ENCODE results near the gene SPATA9. TPM values are rescaled to one million over a fixed set of nuclear protein-coding genes. Genes with fewer than 3 reads are reported as not detected.
"Not testable (repeated sequence)": the region's sequence is repeated elsewhere in the genome, so short reads cannot be mapped to it uniquely, and the experiment has no call there.

Gene SPATA9
- total RNA-seq, 2 donors from 2014 or later: 0.37 to 0.40 TPM

DNA sequence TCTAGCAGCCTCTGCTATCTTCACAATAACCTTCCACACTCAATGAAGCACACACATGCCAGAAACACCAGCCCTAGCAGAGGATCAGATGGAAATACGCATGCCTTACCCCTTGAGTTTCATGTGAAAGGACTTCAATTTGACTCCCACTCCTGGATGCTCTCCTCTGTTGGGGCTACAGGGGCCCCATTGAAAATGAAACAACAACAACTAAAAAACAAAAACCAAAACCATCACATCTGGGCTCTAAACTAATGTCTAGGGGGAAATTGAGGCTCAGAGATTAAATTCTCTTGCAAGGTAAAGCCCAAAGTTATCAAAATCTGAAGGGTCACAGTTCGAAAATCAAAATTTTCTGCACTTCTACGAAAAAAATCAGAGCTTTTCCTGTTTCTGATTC, 44.2 kb downstream of the SPATA9 start:
- no peak for DNase-seq
- Histone ChIP-seq H3K9ac (ENCODE audit: low read depth in 2 of 2, low read length in 2 of 2) (no peak overlapping the region), H3K9me3 (no peaks in the 10 kb centered on the region), H3K36me3 (no peaks in the 10 kb centered on the region), H3K27ac (no peak overlapping the region), H3K27me3 (no peaks in the 10 kb centered on the region), H3K4me3 (no peak overlapping the region), H3K4me1 (no peaks in the 10 kb centered on the region)
- intact Hi-C loops (cut with DNase I): no loop called here
- no peak for TF ChIP-seq CTCF (IDR thresholded peaks at IDR 0.05)

- Histone ChIP-seq H3K9me3 (no peaks in the 10 kb centered on the region), H3K9ac (ENCODE audit: low read depth in 2 of 2, low read length in 2 of 2) (no peak overlapping the region), H3K4me3 (no peak overlapping the region), H3K36me3 (no peaks in the 10 kb centered on the region), H3K4me1 (no peaks in the 10 kb centered on the region), H3K27me3 (no peaks in the 10 kb centered on the region), H3K27ac (no peak overlapping the region)
- intact Hi-C loops (cut with DNase I): no loop called here
- no peak for TF ChIP-seq CTCF (IDR thresholded peaks at IDR 0.05)
- no peak for DNase-seq
Measured at GRCh38 chr5:95634081-95634480, 48.7 kb downstream of the SPATA9 start.

GRCh38 chr5:95633671-95634070, 49.1 kb downstream of the SPATA9 start:
- no peak overlapping the region for H3K9ac ChIP-seq (ENCODE audit: low read depth in 2 of 2, low read length in 2 of 2)
- no peak for DNase-seq
- no peaks in the 10 kb centered on the region for H3K36me3 ChIP-seq
- H3K27me3 ChIP-seq: no peaks in the 10 kb centered on the region
- peaks cover 2% of the 10 kb centered on the region for H3K4me1 ChIP-seq
- no peak for TF ChIP-seq CTCF (IDR thresholded peaks at IDR 0.05)
- intact Hi-C loops (cut with DNase I): no loop called here
- H3K4me3 ChIP-seq: no peak overlapping the region
- no peak overlapping the region for H3K27ac ChIP-seq
- no peaks in the 10 kb centered on the region for H3K9me3 ChIP-seq

DNA sequence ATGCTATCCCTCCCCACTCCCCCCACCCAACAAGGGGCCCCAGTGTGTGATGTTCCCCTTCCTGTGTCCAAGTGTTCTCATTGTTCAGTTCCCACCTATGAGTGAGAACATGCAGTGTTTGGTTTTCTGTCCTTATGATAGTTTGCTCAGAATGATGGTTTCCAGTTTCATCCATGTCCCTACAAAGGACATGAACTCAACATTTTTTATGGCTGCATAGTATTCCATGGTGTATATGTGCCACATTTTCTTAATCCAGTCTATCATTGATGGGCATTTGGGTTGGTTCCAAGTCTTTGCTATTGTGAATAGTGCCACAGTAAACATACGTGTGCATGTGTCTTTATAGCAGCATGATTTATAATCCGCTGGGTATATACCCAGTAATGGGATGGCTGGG, 49.8 kb downstream of the SPATA9 start:
- H3K9ac ChIP-seq (ENCODE audit: low read depth in 2 of 2, low read length in 2 of 2); intact Hi-C loops (cut with DNase I); H3K27ac ChIP-seq: not testable (repeated sequence)

DNA sequence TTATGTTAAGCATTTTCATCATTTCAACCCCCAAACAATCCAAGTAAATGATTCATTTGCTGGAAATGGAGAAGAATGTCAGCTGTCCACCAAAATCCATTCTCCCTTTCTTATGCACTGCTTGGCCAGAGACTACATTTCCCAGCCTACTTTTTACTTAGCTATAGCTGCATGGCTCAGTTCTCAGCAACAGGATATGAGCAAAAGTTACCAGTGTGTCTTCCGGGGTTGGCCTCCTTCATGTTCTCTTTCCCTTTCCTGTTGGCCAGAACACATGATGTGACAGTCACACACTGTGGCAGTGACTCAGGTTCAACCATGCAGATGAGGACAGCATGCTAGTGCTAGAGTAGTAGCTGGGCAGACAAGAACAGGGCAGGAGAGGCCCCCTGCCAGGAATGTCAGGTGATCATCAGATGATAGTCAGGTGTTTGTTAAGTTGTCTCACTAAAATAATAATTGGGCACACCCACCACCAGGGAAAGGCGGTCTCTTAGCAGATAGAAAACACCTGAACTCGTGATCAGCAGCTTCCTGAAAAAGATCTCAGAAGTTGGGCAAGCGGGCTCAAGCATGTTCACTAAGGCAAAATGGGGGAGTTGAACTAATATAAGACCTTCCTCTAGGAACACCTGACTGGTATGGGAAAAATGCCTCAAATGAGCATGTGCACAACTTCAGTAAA, 50.7 kb downstream of the SPATA9 start:
- H3K27ac ChIP-seq: no peak overlapping the region
- DNase-seq: no peak
- no peak overlapping the region for H3K9ac ChIP-seq (ENCODE audit: low read depth in 2 of 2, low read length in 2 of 2)
- no peak for TF ChIP-seq CTCF (IDR thresholded peaks at IDR 0.05)
- no peaks in the 10 kb centered on the region for H3K27me3 ChIP-seq
- H3K4me3 ChIP-seq: no peak overlapping the region
- H3K9me3 ChIP-seq: no peaks in the 10 kb centered on the region
- H3K4me1 ChIP-seq: peaks cover 6% of the 10 kb centered on the region
- intact Hi-C loops (cut with DNase I): no loop called here
- no peaks in the 10 kb centered on the region for H3K36me3 ChIP-seq

More for the DNA sequence above, 49.8 kb downstream of the SPATA9 start:
- not testable (repeated sequence) for DNase-seq, H3K4me1 ChIP-seq, H3K4me3 ChIP-seq, H3K9me3 ChIP-seq, H3K27me3 ChIP-seq, H3K36me3 ChIP-seq

DNA sequence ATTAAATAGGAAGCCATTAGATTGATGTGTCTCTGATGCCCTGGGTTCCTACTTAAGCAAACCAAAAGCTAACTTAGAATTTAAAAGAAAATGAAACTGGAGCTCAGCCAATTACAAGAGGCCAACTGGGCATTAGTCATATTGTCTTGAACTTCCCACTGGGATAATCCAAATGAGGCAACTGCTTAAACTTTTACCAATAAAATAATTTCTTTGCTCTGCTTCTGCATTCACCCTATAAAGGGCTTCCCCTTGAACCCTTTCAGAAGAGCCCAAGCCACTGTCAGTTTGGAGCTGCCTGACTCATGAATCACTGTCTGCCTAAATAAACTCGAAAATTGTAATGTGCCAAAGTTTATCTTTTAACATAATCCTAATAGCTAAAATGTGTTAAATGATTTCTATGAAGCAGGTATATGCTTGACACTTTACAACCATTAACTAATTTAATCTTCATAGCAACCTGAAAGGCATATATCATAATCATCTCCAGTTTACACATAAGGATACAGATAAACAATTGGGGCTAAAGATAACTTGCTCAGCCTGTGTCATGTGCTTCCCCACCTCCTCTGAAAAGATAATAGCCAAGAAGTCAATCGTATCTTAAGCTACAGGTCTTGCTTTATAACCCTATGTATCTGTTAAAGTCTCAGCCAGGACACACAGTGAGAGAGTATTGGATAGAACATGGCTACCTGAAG, 51.4 kb downstream of the SPATA9 start:
- Histone ChIP-seq H3K9ac (ENCODE audit: low read depth in 2 of 2, low read length in 2 of 2) (no peak overlapping the region), H3K27me3 (no peaks in the 10 kb centered on the region), H3K36me3 (no peaks in the 10 kb centered on the region), H3K27ac (no peak overlapping the region), H3K9me3 (no peaks in the 10 kb centered on the region), H3K4me1 (peaks cover 6% of the 10 kb centered on the region), H3K4me3 (no peak overlapping the region)
- intact Hi-C loops (cut with DNase I): no loop called here
- no peak for TF ChIP-seq CTCF (IDR thresholded peaks at IDR 0.05)
- no peak for DNase-seq
